Measurements from ENCODE around the gene PRR22. TPM values are rescaled to one million over a fixed set of nuclear protein-coding genes. Genes with fewer than 3 reads are reported as not detected.
"Not testable (repeated sequence)": the region's sequence is repeated elsewhere in the genome, so short reads cannot be mapped to it uniquely, and the experiment has no call there.

Gene PRR22
- total RNA-seq, 1 donor from 2014 or later: 2.0 TPM

GRCh38 chr19:5751709-5752108, 32.8 kb downstream of the PRR22 start:
- no peaks in the 10 kb centered on the region for H3K4me1 ChIP-seq
- no peak overlapping the region for H3K27ac ChIP-seq
- TF ChIP-seq, protein P1, sequence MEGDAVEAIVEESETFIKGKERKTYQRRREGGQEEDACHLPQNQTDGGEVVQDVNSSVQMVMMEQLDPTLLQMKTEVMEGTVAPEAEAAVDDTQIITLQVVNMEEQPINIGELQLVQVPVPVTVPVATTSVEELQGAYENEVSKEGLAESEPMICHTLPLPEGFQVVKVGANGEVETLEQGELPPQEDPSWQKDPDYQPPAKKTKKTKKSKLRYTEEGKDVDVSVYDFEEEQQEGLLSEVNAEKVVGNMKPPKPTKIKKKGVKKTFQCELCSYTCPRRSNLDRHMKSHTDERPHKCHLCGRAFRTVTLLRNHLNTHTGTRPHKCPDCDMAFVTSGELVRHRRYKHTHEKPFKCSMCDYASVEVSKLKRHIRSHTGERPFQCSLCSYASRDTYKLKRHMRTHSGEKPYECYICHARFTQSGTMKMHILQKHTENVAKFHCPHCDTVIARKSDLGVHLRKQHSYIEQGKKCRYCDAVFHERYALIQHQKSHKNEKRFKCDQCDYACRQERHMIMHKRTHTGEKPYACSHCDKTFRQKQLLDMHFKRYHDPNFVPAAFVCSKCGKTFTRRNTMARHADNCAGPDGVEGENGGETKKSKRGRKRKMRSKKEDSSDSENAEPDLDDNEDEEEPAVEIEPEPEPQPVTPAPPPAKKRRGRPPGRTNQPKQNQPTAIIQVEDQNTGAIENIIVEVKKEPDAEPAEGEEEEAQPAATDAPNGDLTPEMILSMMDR (IDR thresholded peaks at IDR 0.05): no peak
- no peak overlapping the region for H3K4me3 ChIP-seq
- DNase-seq (no peak), ATAC-seq (no peak)
- no peaks in the 10 kb centered on the region for H3K27me3 ChIP-seq
- no peaks in the 10 kb centered on the region for H3K9me3 ChIP-seq
- intact Hi-C loops (cut with DNase I): no loop called here
- H3K36me3 ChIP-seq: no peaks in the 10 kb centered on the region

DNA sequence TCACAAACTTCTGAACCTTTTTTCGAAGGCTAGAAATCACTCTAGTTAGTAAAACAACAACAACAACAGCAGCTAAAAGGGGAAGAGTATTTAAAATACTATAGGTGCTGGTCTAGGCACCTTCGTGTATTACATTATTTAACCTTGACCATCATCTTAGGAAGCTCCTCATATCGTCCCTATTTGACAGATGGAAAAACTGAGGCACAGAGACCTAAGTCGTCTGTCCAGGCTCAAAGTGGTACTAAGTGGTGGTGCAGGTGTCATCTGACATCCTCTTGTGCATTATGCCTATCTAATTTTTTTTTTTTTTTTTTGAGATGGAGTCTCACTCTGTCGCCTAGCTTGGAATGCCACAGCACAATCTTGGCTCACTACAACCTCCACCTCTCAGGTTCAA, 35.0 kb downstream of the PRR22 start:
- ATAC-seq (no peak), DNase-seq (no peak)
- H3K36me3 ChIP-seq: no peaks in the 10 kb centered on the region
- TF ChIP-seq, protein P1 (IDR thresholded peaks at IDR 0.05): no peak
- no peak overlapping the region for H3K4me3 ChIP-seq
- H3K27ac ChIP-seq: no peak overlapping the region
- no peaks in the 10 kb centered on the region for H3K27me3 ChIP-seq
- intact Hi-C loops (cut with DNase I): no loop called here
- no peaks in the 10 kb centered on the region for H3K9me3 ChIP-seq
- no peaks in the 10 kb centered on the region for H3K4me1 ChIP-seq

GRCh38 chr19:5748920-5749319, 35.6 kb downstream of the PRR22 start:
- H3K9me3 ChIP-seq; intact Hi-C loops (cut with DNase I); ATAC-seq; DNase-seq; H3K4me1 ChIP-seq; H3K4me3 ChIP-seq; H3K36me3 ChIP-seq; H3K27ac ChIP-seq; H3K27me3 ChIP-seq: not testable (repeated sequence)

GRCh38 chr19:5744999-5745398, 39.5 kb downstream of the PRR22 start:
- H3K9me3 ChIP-seq; DNase-seq; H3K36me3 ChIP-seq; H3K4me1 ChIP-seq; H3K4me3 ChIP-seq; ATAC-seq; H3K27me3 ChIP-seq; H3K27ac ChIP-seq; intact Hi-C loops (cut with DNase I): not testable (repeated sequence)

DNA sequence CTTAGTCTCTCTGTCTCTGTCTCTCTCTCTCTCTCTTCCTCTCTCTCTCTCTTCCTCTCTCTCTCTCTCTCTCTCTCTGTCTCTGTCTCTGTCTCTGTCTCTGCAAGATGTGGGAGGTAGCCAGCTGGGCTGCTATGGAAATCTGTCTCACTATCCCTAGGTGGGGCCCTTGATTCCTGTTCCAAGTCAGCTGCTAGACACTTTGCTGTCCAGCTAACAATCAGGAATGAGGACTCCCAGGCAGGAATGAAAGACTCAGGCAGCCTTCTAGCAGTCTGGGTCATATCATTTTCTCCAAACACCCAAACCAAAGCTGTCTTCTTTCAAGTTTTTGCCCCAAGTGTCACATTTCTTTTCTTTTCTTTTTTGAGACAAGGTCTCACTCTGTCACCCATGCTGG, 40.9 kb downstream of the PRR22 start:
- TF ChIP-seq, protein P1 (IDR thresholded peaks at IDR 0.05): no peak
- H3K4me3 ChIP-seq: no peak overlapping the region
- intact Hi-C loops (cut with DNase I): no loop called here
- no peaks in the 10 kb centered on the region for H3K27me3 ChIP-seq
- no peaks in the 10 kb centered on the region for H3K4me1 ChIP-seq
- no peak overlapping the region for H3K27ac ChIP-seq
- H3K9me3 ChIP-seq: no peaks in the 10 kb centered on the region
- ATAC-seq (no peak), DNase-seq (no peak)
- H3K36me3 ChIP-seq: no peaks in the 10 kb centered on the region

DNA sequence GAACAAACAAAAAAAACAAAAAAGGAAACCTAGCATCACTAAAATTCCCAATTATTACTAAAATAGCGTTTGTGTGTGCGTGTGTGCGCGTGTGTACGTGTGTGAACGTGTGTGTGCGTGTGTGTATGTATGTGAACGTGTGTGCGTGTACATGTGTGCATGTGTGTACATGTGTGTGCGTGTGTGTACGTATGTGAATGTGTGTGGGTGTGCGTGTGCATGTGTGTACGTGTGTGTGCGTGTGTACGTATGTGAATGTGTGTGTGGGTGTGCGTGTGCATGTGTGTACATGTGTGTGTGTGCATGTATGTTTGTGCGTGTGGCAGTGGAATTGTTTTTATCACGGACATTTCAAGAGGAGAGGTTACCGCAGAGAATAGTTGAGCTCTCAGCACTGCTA, 42.5 kb downstream of the PRR22 start:
- Histone ChIP-seq H3K27ac (no peak overlapping the region), H3K9me3 (no peaks in the 10 kb centered on the region), H3K36me3 (no peaks in the 10 kb centered on the region), H3K4me3 (no peak overlapping the region), H3K27me3 (no peaks in the 10 kb centered on the region), H3K4me1 (no peaks in the 10 kb centered on the region)
- DNase-seq (no peak), ATAC-seq (no peak)
- intact Hi-C loops (cut with DNase I): no loop called here
- TF ChIP-seq, protein P1 (IDR thresholded peaks at IDR 0.05): no peak

GRCh38 chr19:5738423-5738822, 46.1 kb downstream of the PRR22 start:
- intact Hi-C loops (cut with DNase I): no loop called here
- Histone ChIP-seq H3K27ac (no peak overlapping the region), H3K9me3 (no peaks in the 10 kb centered on the region), H3K4me1 (no peaks in the 10 kb centered on the region), H3K27me3 (no peaks in the 10 kb centered on the region), H3K36me3 (no peaks in the 10 kb centered on the region), H3K4me3 (no peak overlapping the region)
- DNase-seq (no peak), ATAC-seq (no peak)
- TF ChIP-seq, protein P1 (IDR thresholded peaks at IDR 0.05): no peak

GRCh38 chr19:5733172-5733571, 51.4 kb downstream of the PRR22 start:
- H3K27ac ChIP-seq; intact Hi-C loops (cut with DNase I); H3K36me3 ChIP-seq; DNase-seq; ATAC-seq; H3K9me3 ChIP-seq; H3K4me3 ChIP-seq; H3K27me3 ChIP-seq; H3K4me1 ChIP-seq: not testable (repeated sequence)

Measured in upper lobe of right lung (tissue), 1 donor.